Endothelial cell of umbilical vein (primary cell): ENCODE results near the gene VSIG10. TPM values are rescaled to one million over a fixed set of nuclear protein-coding genes. Genes with fewer than 3 reads are reported as not detected.

ENCODE experiments used
- BruUV-seq: library from RNA; stranded (reverse); fragments of 400-500 nt; replicated peaks from 2 replicates; lab custom pipeline; 2021; lab: Mats Ljungman, UMichigan
- CTCF ChIA-PET: fragments of 300-600, 350-600 bp; sonication (Branson Sonifier 250); formaldehyde crosslinking; loops from one replicate; lab custom pipeline; 2021; ENCODE audit warnings: antibody characterized with exemption, inconsistent platforms; lab: Charles Lee
- POLR2A ChIA-PET: fragments of 300-600, 350-600 bp; sonication (Branson Sonifier 250); formaldehyde crosslinking; loops from one replicate; lab custom pipeline; 2021; ENCODE audit warnings: antibody characterized with exemption, inconsistent platforms; lab: Charles Lee
- DNase-seq: peaks from one replicate; pipeline ENCODE4 v3.0.0-alpha.2; 2011; ENCODE audit warnings: low read depth, low spot score
- FAIRE-seq: peaks from 2 replicates; lab custom pipeline; 2011; peaks lifted over from hg19 to GRCh38; lab: Jason Lieb, UNC
- H2AFZ ChIP-seq: 2 replicates; pipeline ENCODE4 v1.6.0; 2012; ENCODE audit warnings: low read depth, low read length, control low read depth, inconsistent platforms
- H3K27ac ChIP-seq: 2 replicates; pipeline ENCODE4 v1.5.1; 2011; ENCODE audit warnings: low read depth, mild to moderate bottlenecking, control low read depth, low read length, moderate library complexity; ENCODE audit not compliant: insufficient read depth
- H3K27me3 ChIP-seq, 2 experiments: 2 replicates each; pipeline versions ENCODE4 v1.6.0 to v1.6.1; 2011; ENCODE audit warnings: low read length in 2 of 2, mixed read lengths in 1 of 2; ENCODE audit not compliant: control insufficient read depth in 2 of 2, insufficient read depth in 2 of 2
- H3K36me3 ChIP-seq, 2 experiments: 2 replicates in 1 of 2; 3 replicates in 1 of 2; pipeline ENCODE4 v1.5.1; 2011; ENCODE audit warnings: low read length in 2 of 2, mild to moderate bottlenecking in 1 of 2, moderate library complexity in 1 of 2; ENCODE audit not compliant: control insufficient read depth in 2 of 2, insufficient read depth in 2 of 2; ENCODE audit errors: extremely low read depth in 1 of 2
- H3K4me1 ChIP-seq: 3 replicates; pipeline ENCODE4 v1.5.1; 2011; ENCODE audit warnings: mild to moderate bottlenecking, low read length; ENCODE audit not compliant: control insufficient read depth, insufficient read depth; ENCODE audit errors: extremely low read depth
- H3K4me2 ChIP-seq: 2 replicates; pipeline ENCODE4 v1.6.1; 2011; ENCODE audit warnings: low read length, control low read depth, mixed read lengths; ENCODE audit not compliant: insufficient read depth
- H3K4me3 ChIP-seq, 3 experiments: fragments of 200-600 bp in 1 of 3; sonication (generic), shearing (Covaris generic) in 1 of 3; replicated peaks in 1 of 3; 2 replicates each; pipeline ENCODE4 v1.5.1; 2011 to 2016; ENCODE audit warnings: control low read depth in 3 of 3, low read length in 3 of 3, mild to moderate bottlenecking in 2 of 3, inconsistent platforms in 1 of 3, low read depth in 1 of 3, moderate library complexity in 1 of 3; ENCODE audit not compliant: insufficient read depth in 1 of 3
- H3K79me2 ChIP-seq: 2 replicates; pipeline ENCODE4 v1.6.0; 2012; ENCODE audit warnings: low read length, inconsistent platforms; ENCODE audit not compliant: control insufficient read depth, insufficient read depth
- H3K9ac ChIP-seq: replicated peaks from 2 replicates; pipeline ENCODE3; 2011; ENCODE audit warnings: low read length, control low read depth; ENCODE audit not compliant: insufficient read depth; ENCODE audit errors: extremely low read depth
- H3K9me1 ChIP-seq: replicated peaks from 3 replicates; pipeline ENCODE4 v1.6.0; 2011; ENCODE audit warnings: mild to moderate bottlenecking, low read length; ENCODE audit not compliant: control insufficient read depth, insufficient read depth; ENCODE audit errors: extremely low read depth
- H3K9me3 ChIP-seq: replicated peaks from 2 replicates; pipeline ENCODE4 v1.5.1; 2012; ENCODE audit warnings: low read length, inconsistent platforms; ENCODE audit not compliant: control insufficient read depth, insufficient read depth
- H4K20me1 ChIP-seq: replicated peaks from 2 replicates; pipeline ENCODE3; 2011; ENCODE audit warnings: mild to moderate bottlenecking, low read length; ENCODE audit not compliant: control insufficient read depth, insufficient read depth; ENCODE audit errors: extremely low read depth
- CTCF ChIP-seq, 2 donors: IDR thresholded peaks; 1 replicate in 1 of 2; 2 replicates in 1 of 2; pipeline ENCODE4 v1.5.1; 2011; ENCODE audit warnings: low read length in 2 of 2, mild to moderate bottlenecking in 2 of 2, moderate library complexity in 2 of 2, control low read depth in 1 of 2, inconsistent platforms in 1 of 2, low read depth in 1 of 2; ENCODE audit not compliant: insufficient read depth in 1 of 2; ENCODE audit errors: extremely low read depth in 1 of 2
- MYC ChIP-seq: IDR thresholded peaks from one replicate; pipeline ENCODE4 v1.6.1; 2011; ENCODE audit warnings: mild to moderate bottlenecking, low read depth, low read length
- POLR2AphosphoS5 ChIP-seq: IDR thresholded peaks from 2 replicates; pipeline ENCODE4 v1.6.1; 2012; ENCODE audit warnings: low read depth, mild to moderate bottlenecking, control low read depth, low read length, moderate library complexity; ENCODE audit not compliant: insufficient read depth
- dilution Hi-C: fragments of 300-500 bp; cut with MboI; formaldehyde crosslinking; loops from one replicate; pipeline ENCODE4 v1.15.0; 2019; ENCODE audit warnings: low sequenced_read_pairs; ENCODE audit not compliant: extremely low pct_ligation_motif_present
- intact Hi-C: fragments of 100-400 bp; cut with micrococcal nuclease; formaldehyde crosslinking; loops from one replicate; pipeline ENCODE4 v1.10.0; 2022
- polyA plus RNA-seq, 4 experiments: library from polyadenylated mRNA; depleted of rRNA in 3 of 4; stranded (reverse) in 3 of 4; unstranded in 1 of 4; fragments of >200 nt; gene quantifications; 2 replicates each; pipeline versions ENCODE4 v1.2.1 to v1.2.3, GENCODE V29; 2011 to 2012; ENCODE audit warnings: missing spikeins in 1 of 4
- total RNA-seq: library from RNA; stranded (reverse); gene quantifications from 2 replicates; pipeline ENCODE4 v1.2.3, GENCODE V29; 2021
- TF ChIP-seq, protein P1 (sequence below): IDR thresholded peaks from 2 replicates; pipeline ENCODE4 v1.6.1; 2011; ENCODE audit not compliant: insufficient read depth, insufficient read length

Gene VSIG10
- total and polyA plus RNA-seq, 2 donors (not counting 3 experiments of a cell fraction or from before 2014, with no cell fraction given) = 16.3 to 38.4 TPM

DNA sequence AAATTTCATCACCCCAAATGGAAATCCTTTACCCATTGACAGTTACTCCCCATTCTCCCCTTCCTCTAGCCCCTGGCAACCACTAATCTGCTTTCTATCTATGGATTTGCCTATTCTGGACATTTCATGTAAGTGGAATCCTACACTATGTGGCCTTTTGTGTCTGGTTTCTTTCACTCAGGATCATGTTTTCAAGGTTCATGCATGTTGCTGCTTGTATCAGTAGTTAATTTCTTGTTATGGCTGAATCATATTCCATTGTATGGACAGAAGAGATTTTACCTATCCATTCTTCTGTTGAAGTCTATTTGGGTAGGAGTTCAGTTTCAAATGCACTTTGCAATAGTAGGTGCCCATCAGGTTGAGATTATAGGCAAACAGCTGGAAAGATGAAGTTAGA is 85.9 kb downstream of the VSIG10 start:
- dilution Hi-C loops (no loop called here), intact Hi-C loops (loop anchor here (2.0 to 5.0 kb wide), 3 partner anchors 15 to 359 kb away; partner anchors contain the start of genes SUDS3 and VSIG10)
- Histone ChIP-seq H3K4me3 (no peak overlapping the region), H4K20me1 (no peaks in the 10 kb centered on the region), H3K27me3 (peaks cover 2 to 4% of the 10 kb centered on the region in 2 experiments), H3K79me2 (peaks cover 15% of the 10 kb centered on the region), H3K9ac (no peak overlapping the region), H3K4me1 (peaks cover 9% of the 10 kb centered on the region), H3K36me3 (peaks cover 7% of the 10 kb centered on the region in 2 experiments), H2AFZ (no peak overlapping the region), H3K9me1 (no peaks in the 10 kb centered on the region), H3K4me2 (peak overlapping the region; percentile 89), H3K9me3 (no peaks in the 10 kb centered on the region), H3K27ac (no peak overlapping the region)
- no peak for FAIRE-seq
- ChIA-PET POLR2A (no interaction called here), CTCF (no interaction called here)
- DNase-seq = no peak
- TF ChIP-seq, protein P1, sequence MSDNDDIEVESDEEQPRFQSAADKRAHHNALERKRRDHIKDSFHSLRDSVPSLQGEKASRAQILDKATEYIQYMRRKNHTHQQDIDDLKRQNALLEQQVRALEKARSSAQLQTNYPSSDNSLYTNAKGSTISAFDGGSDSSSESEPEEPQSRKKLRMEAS = no peak
- no peak for TF ChIP-seq CTCF (IDR thresholded peaks at IDR 0.05; ENCODE audit: extremely low read depth in 1 of 2, insufficient read depth in 1 of 2, low read depth in 1 of 2, low read length in 2 of 2)
- no peak for TF ChIP-seq POLR2AphosphoS5
- no peak for TF ChIP-seq MYC
- no TSS peak for BruUV-seq
